Naive thymus-derived CD4-positive, alpha-beta T cell (primary cell): ENCODE results near the gene RUFY3. TPM values are rescaled to one million over a fixed set of nuclear protein-coding genes. Genes with fewer than 3 reads are reported as not detected.

Experiments used
- ATAC-seq: fragments of 150-1000 bp; cut with Tn5 transposase; 2 replicates; pipeline ENCODE4 v1.10.0; 2021; ENCODE audit warnings: mild to moderate bottlenecking, moderate library complexity
- CTCF ChIA-PET: fragments of 350-600 bp; sonication (Branson Sonifier 250); formaldehyde crosslinking; loops from one replicate; lab custom pipeline; 2021; ENCODE audit warnings: antibody characterized with exemption; lab: Charles Lee
- POLR2A ChIA-PET: fragments of 350-600 bp; sonication (Branson Sonifier 250); formaldehyde crosslinking; loops from one replicate; lab custom pipeline; 2021; ENCODE audit warnings: antibody characterized with exemption, inconsistent platforms; lab: Charles Lee
- DNase-seq, 9 donors: peaks; one replicate each; pipeline versions ENCODE4 v3.0.0 to v3.0.0-alpha.2; 2020 to 2022; ENCODE audit warnings: mixed read lengths in 1 of 9
- H3K27ac ChIP-seq: one replicate; pipeline ENCODE4 v1.7.0; 2013; ENCODE audit warnings: mild to moderate bottlenecking, low read depth, low read length, moderate library complexity
- H3K27me3 ChIP-seq, 2 donors: one replicate each; pipeline ENCODE4 v1.7.0; 2013; ENCODE audit warnings: low read length in 2 of 2, mild to moderate bottlenecking in 2 of 2, moderate library complexity in 2 of 2; ENCODE audit not compliant: control insufficient read depth in 2 of 2, insufficient read depth in 2 of 2
- H3K36me3 ChIP-seq, 3 experiments: 1 replicate in 2 of 3; 2 replicates in 1 of 3; pipeline ENCODE4 v1.7.0; 2013; ENCODE audit warnings: low read length in 3 of 3, mild to moderate bottlenecking in 3 of 3, moderate library complexity in 1 of 3; ENCODE audit not compliant: insufficient read depth in 3 of 3, control insufficient read depth in 2 of 3
- H3K4me1 ChIP-seq, 2 donors: one replicate each; pipeline ENCODE4 v1.7.0; 2013; ENCODE audit warnings: low read length in 2 of 2, mild to moderate bottlenecking in 2 of 2, moderate library complexity in 1 of 2; ENCODE audit not compliant: control insufficient read depth in 2 of 2, insufficient read depth in 2 of 2
- H3K4me3 ChIP-seq: 2 replicates; pipeline ENCODE4 v1.7.0; 2013; ENCODE audit warnings: mild to moderate bottlenecking, low read length
- H3K9me3 ChIP-seq, 3 experiments: 1 replicate in 2 of 3; 2 replicates in 1 of 3; pipeline ENCODE4 v1.7.0; 2013; ENCODE audit warnings: low read length in 3 of 3; ENCODE audit not compliant: control insufficient read depth in 2 of 3
- H3K27ac Mint-ChIP-seq, 9 donors: one replicate each; pipeline ENCODE4 v1.8.0; 2020 to 2022; ENCODE audit warnings: mixed read lengths in 9 of 9, mild to moderate bottlenecking in 8 of 9, moderate library complexity in 5 of 9, inconsistent platforms in 2 of 9
- H3K27me3 Mint-ChIP-seq, 5 donors: one replicate each; pipeline ENCODE4 v1.8.0; 2021 to 2022; ENCODE audit warnings: mixed read lengths in 5 of 5, mild to moderate bottlenecking in 1 of 5
- H3K36me3 Mint-ChIP-seq, 5 donors: one replicate each; pipeline ENCODE4 v1.8.0; 2020 to 2022; ENCODE audit warnings: mixed read lengths in 5 of 5, mild to moderate bottlenecking in 3 of 5, inconsistent platforms in 1 of 5
- H3K4me1 Mint-ChIP-seq, 7 donors: one replicate each; pipeline ENCODE4 v1.8.0; 2020 to 2022; ENCODE audit warnings: mixed read lengths in 7 of 7, mild to moderate bottlenecking in 3 of 7, inconsistent platforms in 1 of 7
- H3K4me3 Mint-ChIP-seq, 10 donors: one replicate each; pipeline ENCODE4 v1.8.0; 2020 to 2022; ENCODE audit warnings: mild to moderate bottlenecking in 10 of 10, mixed read lengths in 10 of 10, moderate library complexity in 6 of 10, inconsistent platforms in 2 of 10
- H3K9me3 Mint-ChIP-seq, 11 donors: one replicate each; pipeline ENCODE4 v1.8.0; 2020 to 2022; ENCODE audit warnings: mixed read lengths in 11 of 11, mild to moderate bottlenecking in 4 of 11, inconsistent platforms in 1 of 11, moderate library complexity in 1 of 11
- intact Hi-C, 2 donors: fragments of 100-400 bp; cut with micrococcal nuclease; formaldehyde crosslinking; loops; one replicate each; pipeline ENCODE4 v1.15.1; 2023
- polyA plus RNA-seq, 2 donors: library from polyadenylated mRNA; unstranded; fragments of 300-500 nt; fragmentation: Illumina TruSeq; gene quantifications; one replicate each; pipeline ENCODE4 v1.2.3, GENCODE V29; 2021
- total RNA-seq, 6 experiments: library from RNA in 5 of 6; stranded (reverse) in 5 of 6; gene quantifications; 1 replicate in 5 of 6; 2 replicates in 1 of 6; pipeline ENCODE4 v1.2.3 and lab custom pipeline; 2021 to 2026

The RUFY3 gene
- total and polyA plus RNA-seq, 7 experiments from 2014 or later: 4.0 to 41.2 (median 38.6) TPM

DNA sequence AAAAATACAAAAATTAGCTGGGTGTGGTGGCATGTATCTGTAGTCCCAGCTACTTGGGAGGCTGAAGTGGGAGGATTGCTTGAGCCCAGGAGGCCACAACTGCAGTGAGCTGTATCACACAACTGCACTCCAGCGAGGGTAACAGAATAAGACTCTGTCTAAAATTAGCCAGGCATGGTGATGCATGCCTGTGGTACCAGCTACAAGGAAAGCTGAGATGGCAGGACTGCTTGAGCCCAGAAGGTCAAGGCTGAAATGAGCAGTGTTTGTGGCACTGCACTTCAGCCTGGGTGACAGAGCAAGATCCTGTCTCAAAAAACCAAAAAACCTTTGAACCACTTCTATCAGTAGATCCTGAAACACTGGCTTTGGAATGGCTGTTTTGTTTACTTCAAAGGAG lies 107.7 kb downstream of the RUFY3 start:
- no peak overlapping the region for H3K4me3 Mint-ChIP-seq

DNA sequence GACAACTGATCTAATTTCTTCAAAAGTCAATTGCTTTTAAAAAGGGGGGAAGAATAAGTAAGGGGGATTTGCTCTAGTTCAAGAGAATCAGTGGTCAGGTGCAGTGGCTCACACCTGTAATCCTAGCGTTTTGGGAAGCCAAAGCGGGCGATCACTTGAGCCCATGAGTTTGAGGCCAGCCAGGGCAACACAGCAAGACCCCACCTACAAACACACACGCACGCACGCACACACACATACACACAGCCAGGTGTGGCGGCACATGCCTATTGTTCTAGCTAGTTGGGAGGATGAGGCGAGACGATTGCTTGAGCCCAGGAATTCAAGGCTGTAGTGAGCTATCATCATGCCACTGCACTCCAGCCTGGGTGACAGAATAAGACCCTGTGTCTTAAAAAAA lies 108.3 kb downstream of the RUFY3 start:
- H3K9me3 ChIP-seq: no peaks in the 10 kb centered on the region
- H3K4me3 ChIP-seq: no peak overlapping the region
- no peak overlapping the region for H3K27ac ChIP-seq
- H3K9me3 Mint-ChIP-seq: peaks cover 0 to 2% (median 0%) of the 10 kb centered on the region in 11 donors
- DNase-seq (no peak), ATAC-seq (no peak)
- H3K36me3 ChIP-seq: peaks cover 26 to 73% (median 35%) of the 10 kb centered on the region in 3 experiments
- no peak overlapping the region for H3K4me3 Mint-ChIP-seq
- intact Hi-C loops: no loop called here
- H3K27me3 ChIP-seq: no peaks in the 10 kb centered on the region
- H3K36me3 Mint-ChIP-seq: peaks cover 22 to 52% (median 36%) of the 10 kb centered on the region in 5 donors
- no peaks in the 10 kb centered on the region for H3K27me3 Mint-ChIP-seq
- H3K27ac Mint-ChIP-seq: peak overlapping the region in 1 of 9 donors; percentile 53
- ChIA-PET CTCF (interaction anchor here (0.6 kb wide), 1 partner anchor 21 kb away, joined by 3 read pairs; no protein-coding TSS in a partner anchor), POLR2A (interaction anchor here (0.9 kb wide), 1 partner anchor 15 kb away, joined by 3 read pairs; no protein-coding TSS in a partner anchor)
- H3K4me1 ChIP-seq: no peaks in the 10 kb centered on the region
- peaks cover 8 to 26% (median 17%) of the 10 kb centered on the region in 7 donors for H3K4me1 Mint-ChIP-seq

More for the DNA sequence above, 107.7 kb downstream of the RUFY3 start:
- H3K9me3 Mint-ChIP-seq: peaks cover 0 to 2% (median 0%) of the 10 kb centered on the region in 11 donors
- ChIA-PET CTCF (no interaction called here), POLR2A (no interaction called here)
- H3K9me3 ChIP-seq: no peaks in the 10 kb centered on the region
- H3K27ac ChIP-seq: no peak overlapping the region
- H3K27ac Mint-ChIP-seq: no peak overlapping the region
- no peak overlapping the region for H3K4me3 ChIP-seq
- H3K27me3 Mint-ChIP-seq: no peaks in the 10 kb centered on the region
- intact Hi-C loops: no loop called here
- ATAC-seq: no peak
- H3K4me1 ChIP-seq: no peaks in the 10 kb centered on the region
- H3K27me3 ChIP-seq: no peaks in the 10 kb centered on the region
- H3K36me3 ChIP-seq: peaks cover 27 to 73% (median 37%) of the 10 kb centered on the region in 3 experiments
- DNase-seq: no peak
- H3K4me1 Mint-ChIP-seq: peaks cover 3 to 21% (median 15%) of the 10 kb centered on the region in 7 donors
- H3K36me3 Mint-ChIP-seq: peaks cover 22 to 48% (median 33%) of the 10 kb centered on the region in 5 donors

DNA sequence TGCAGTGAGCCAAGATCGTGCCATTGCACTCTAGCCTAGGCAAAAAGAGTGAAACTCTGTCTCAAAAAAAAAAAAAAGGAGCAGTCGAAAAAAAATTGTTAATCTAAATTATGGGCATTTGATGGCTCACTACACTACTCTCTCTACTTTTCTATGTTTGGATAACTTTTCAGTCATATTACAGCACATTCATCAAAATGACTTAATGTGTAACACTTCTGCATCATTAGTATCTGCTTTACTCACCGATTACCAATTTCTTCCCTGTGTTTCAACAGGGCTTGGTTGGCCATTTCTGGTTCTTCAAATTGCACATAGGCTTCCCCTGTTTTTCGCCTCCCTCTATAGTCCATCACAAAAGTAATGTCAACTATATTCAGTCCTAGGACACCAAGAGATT lies 109.5 kb downstream of the RUFY3 start:
- Mint-ChIP-seq H3K4me3 (no peak overlapping the region), H3K4me1 (peaks cover 12 to 34% (median 22%) of the 10 kb centered on the region in 7 donors), H3K27ac (peak overlapping the region in 2 of 9 donors; percentile 8 to 48), H3K9me3 (peaks cover 0 to under 1% (median 0%) of the 10 kb centered on the region in 11 donors), H3K36me3 (peaks cover 17 to 40% (median 31%) of the 10 kb centered on the region in 5 donors), H3K27me3 (no peaks in the 10 kb centered on the region)
- Histone ChIP-seq H3K9me3 (no peaks in the 10 kb centered on the region), H3K4me1 (peaks cover 0 to 8% of the 10 kb centered on the region in 2 donors), H3K36me3 (peaks cover 15 to 66% (median 28%) of the 10 kb centered on the region in 3 experiments), H3K27me3 (no peaks in the 10 kb centered on the region), H3K27ac (no peak overlapping the region), H3K4me3 (no peak overlapping the region)
- DNase-seq (no peak), ATAC-seq (no peak)
- POLR2A ChIA-PET: interaction anchor here (0.6 kb wide), 1 partner anchor 127 kb away, joined by 3 read pairs; no protein-coding TSS in a partner anchor
- CTCF ChIA-PET: interaction anchor here (0.6 kb wide), 1 partner anchor 110 kb away, joined by 4 read pairs; the partner anchor contains the start of gene RUFY3
- intact Hi-C loops: no loop called here

DNA sequence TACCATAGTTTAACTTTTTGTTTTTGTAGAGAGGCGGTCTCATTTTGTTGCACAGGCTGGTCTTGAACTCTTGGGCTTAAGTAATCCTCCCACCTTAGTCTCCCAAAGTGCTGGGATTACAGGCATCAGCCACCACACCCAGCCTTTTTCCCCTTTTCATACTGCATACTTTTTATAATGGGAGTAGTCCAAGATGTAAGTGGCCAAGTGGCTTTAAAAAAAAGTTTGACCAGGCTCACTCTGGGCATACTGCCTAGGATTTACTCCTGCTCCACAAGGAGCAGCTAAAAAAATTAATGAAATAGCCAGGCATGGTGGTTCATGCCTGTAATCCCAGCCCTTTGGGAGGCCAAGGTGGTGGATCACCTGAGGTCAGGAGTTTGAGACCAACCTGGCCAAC lies 111.9 kb downstream of the RUFY3 start:
- Mint-ChIP-seq H3K36me3 (peaks cover 16 to 35% (median 29%) of the 10 kb centered on the region in 5 donors), H3K27ac (no peak overlapping the region), H3K4me1 (peaks cover 21 to 55% (median 35%) of the 10 kb centered on the region in 7 donors), H3K9me3 (no peaks in the 10 kb centered on the region), H3K4me3 (no peak overlapping the region), H3K27me3 (no peaks in the 10 kb centered on the region)
- H3K27ac ChIP-seq: no peak overlapping the region
- ATAC-seq (no peak), DNase-seq (no peak)
- intact Hi-C loops: no loop called here
- H3K4me3 ChIP-seq: no peak overlapping the region
- peaks cover 6 to 51% (median 28%) of the 10 kb centered on the region in 3 experiments for H3K36me3 ChIP-seq
- no peaks in the 10 kb centered on the region for H3K27me3 ChIP-seq
- H3K4me1 ChIP-seq: peaks cover 17 to 22% of the 10 kb centered on the region in 2 donors
- no peaks in the 10 kb centered on the region for H3K9me3 ChIP-seq
- ChIA-PET POLR2A (interaction anchor here (0.5 kb wide), 1 partner anchor 9 kb away, joined by 3 read pairs; no protein-coding TSS in a partner anchor), CTCF (no interaction called here)

DNA sequence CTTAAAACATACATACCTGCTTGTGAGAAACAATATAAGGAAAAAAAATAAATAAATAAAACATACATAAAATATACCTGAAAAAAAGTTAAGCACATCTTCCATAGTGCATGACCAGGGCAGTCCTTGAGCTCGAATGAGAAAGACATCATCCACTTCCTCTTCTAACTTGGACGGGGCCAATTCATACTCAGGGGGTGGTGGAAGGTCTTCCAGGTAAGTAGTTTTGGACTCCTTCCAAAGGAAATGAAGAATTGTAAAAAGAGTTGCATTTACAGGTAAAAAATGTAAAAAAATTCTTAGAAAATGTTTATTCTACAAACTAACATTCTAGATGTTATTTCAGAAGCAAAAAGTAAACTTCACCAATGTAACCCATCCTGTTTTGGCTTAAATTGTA lies 114.3 kb downstream of the RUFY3 start:
- CTCF ChIA-PET: no interaction called here
- POLR2A ChIA-PET: interaction anchor here (0.5 to 1.8 kb wide), 2 partner anchors 130 to 148 kb away, joined by 3 to 4 read pairs; no protein-coding TSS in a partner anchor
- no peak for DNase-seq

DNA sequence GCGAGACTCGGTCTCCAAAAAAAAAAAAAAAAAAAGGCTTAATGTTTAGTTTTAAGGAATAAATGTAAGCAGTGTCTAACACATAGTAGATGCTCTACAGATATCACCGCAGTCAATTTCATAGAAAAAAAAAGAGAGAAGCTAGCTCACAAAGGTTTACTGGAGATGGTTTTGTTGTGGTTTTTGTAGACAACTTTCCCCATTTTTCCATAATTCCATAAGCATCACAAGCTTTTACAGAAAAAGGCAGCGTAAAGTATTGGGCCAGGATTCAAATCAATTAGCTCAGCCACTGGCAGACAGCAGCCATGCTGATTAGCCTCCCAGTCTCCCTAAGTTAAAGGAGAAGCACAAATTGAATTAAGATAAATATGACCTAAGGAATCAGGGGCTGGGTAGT lies 116.4 kb downstream of the RUFY3 start:
- POLR2A ChIA-PET: interaction anchor here (0.5 to 3.6 kb wide), 13 partner anchors 10 to 156 kb away, joined by 3 to 43 read pairs (median 4); partner anchors contain the start of genes DCK, MOB1B and UTP3

More for the DNA sequence above, 114.3 kb downstream of the RUFY3 start:
- no peak overlapping the region for H3K4me3 ChIP-seq
- H3K27me3 ChIP-seq: no peaks in the 10 kb centered on the region
- intact Hi-C loops: loop anchor here (5.0 kb wide), 1 partner anchor 351 kb away; no protein-coding TSS in a partner anchor
- no peak for ATAC-seq
- Mint-ChIP-seq H3K4me3 (peak overlapping the region in 8 of 10 donors; percentile 9 to 99 (median 76)), H3K4me1 (peaks cover 15 to 54% (median 35%) of the 10 kb centered on the region in 7 donors), H3K27ac (peak overlapping the region in 1 of 9 donors; percentile 48), H3K9me3 (no peaks in the 10 kb centered on the region), H3K27me3 (no peaks in the 10 kb centered on the region), H3K36me3 (peaks cover 12 to 28% (median 24%) of the 10 kb centered on the region in 5 donors)
- H3K36me3 ChIP-seq: peaks cover 6 to 33% (median 22%) of the 10 kb centered on the region in 3 experiments
- H3K4me1 ChIP-seq: peaks cover 17 to 22% of the 10 kb centered on the region in 2 donors
- no peak overlapping the region for H3K27ac ChIP-seq
- H3K9me3 ChIP-seq: no peaks in the 10 kb centered on the region

More for the DNA sequence above, 116.4 kb downstream of the RUFY3 start:
- peak overlapping the region; percentile 83 for H3K4me3 ChIP-seq
- H3K9me3 ChIP-seq: no peaks in the 10 kb centered on the region
- ATAC-seq (no peak), DNase-seq (no peak)
- peaks cover 12 to 48% (median 33%) of the 10 kb centered on the region in 7 donors for H3K4me1 Mint-ChIP-seq
- intact Hi-C loops: loop anchor here (2.0 to 5.0 kb wide), 6 partner anchors 19 to 349 kb away; no protein-coding TSS in a partner anchor
- peak overlapping the region; percentile 88 for H3K27ac ChIP-seq
- H3K4me3 Mint-ChIP-seq: peak overlapping the region; percentile 89 to 99 (median 97)
- CTCF ChIA-PET: interaction anchor here (0.6 to 1.4 kb wide), 3 partner anchors 35 to 182 kb away, joined by 4 to 8 read pairs (median 5); no protein-coding TSS in a partner anchor
- peaks cover 0 to 15% (median 6%) of the 10 kb centered on the region in 3 experiments for H3K36me3 ChIP-seq
- no peaks in the 10 kb centered on the region for H3K9me3 Mint-ChIP-seq
- peak overlapping the region; percentile 91 to 98 (median 96) for H3K27ac Mint-ChIP-seq
- H3K27me3 Mint-ChIP-seq: no peaks in the 10 kb centered on the region
- no peaks in the 10 kb centered on the region for H3K27me3 ChIP-seq
- peaks cover 17 to 22% of the 10 kb centered on the region in 2 donors for H3K4me1 ChIP-seq
- peaks cover under 1 to 15% (median 10%) of the 10 kb centered on the region in 5 donors for H3K36me3 Mint-ChIP-seq
